Esophagus squamous epithelium (tissue), 5 donors: ENCODE data around the gene TBC1D22B. TPM values are rescaled to one million over a fixed set of nuclear protein-coding genes. Genes with fewer than 3 reads are reported as not detected.
A peak's percentile ranks its signal among the peaks of the same experiment; 100 is the strongest.

Experiments used
- DNase-seq: peaks from one replicate; lab custom pipeline; 2025; lab: John Stamatoyannopoulos, UW
- H3K27ac ChIP-seq, 4 donors: fragments of 200-600 bp; sonication (generic); one replicate each; pipeline ENCODE4 v1.5.1; 2016 to 2019; ENCODE audit warnings: mild to moderate bottlenecking in 1 of 4
- H3K27me3 ChIP-seq, 4 donors: fragments of 200-600 bp; sonication (generic); 1 replicate in 3 of 4; 2 replicates in 1 of 4; pipeline versions ENCODE4 v1.5.1 to v1.6.0; 2017 to 2021; ENCODE audit warnings: antibody characterized with exemption in 1 of 4
- H3K36me3 ChIP-seq, 3 donors: fragments of 200-600 bp; sonication (generic); one replicate each; pipeline ENCODE4 v1.5.1; 2016 to 2019
- H3K4me1 ChIP-seq, 3 donors: fragments of 200-600 bp; sonication (generic); one replicate each; pipeline ENCODE4 v1.5.1; 2017 to 2019
- H3K4me3 ChIP-seq, 4 donors: fragments of 200-600 bp; sonication (generic); 1 replicate in 3 of 4; 2 replicates in 1 of 4; pipeline ENCODE4 v1.5.1; 2016 to 2019; ENCODE audit warnings: mild to moderate bottlenecking in 2 of 4, moderate library complexity in 1 of 4
- H3K9me3 ChIP-seq, 3 donors: fragments of 200-600 bp; sonication (generic); one replicate each; pipeline ENCODE4 v1.5.1; 2016 to 2019
- CTCF ChIP-seq, 6 experiments: fragments of 450-650 bp in 4 of 6; fragments of 200-600 bp in 2 of 6; sonication (generic) in 2 of 6; IDR thresholded peaks; one replicate each; pipeline ENCODE4 v1.5.1; 2016 to 2019; ENCODE audit warnings: antibody characterized with exemption in 6 of 6, mild to moderate bottlenecking in 4 of 6, moderate library complexity in 4 of 6
- POLR2A ChIP-seq, 4 donors: fragments of 450-650 bp; IDR thresholded peaks; one replicate each; pipeline ENCODE4 v1.6.1; 2017; ENCODE audit warnings: antibody characterized with exemption in 4 of 4, mild to moderate bottlenecking in 4 of 4, moderate library complexity in 3 of 4
- WGBS, 2 donors: methylation state at CpG; one replicate each; pipeline ENCODE4 v1.1.5; 2018; 5-methylcytosine and 5-hydroxymethylcytosine counted together
- intact Hi-C: fragments of 100-400 bp; cut with DNase I; formaldehyde crosslinking; loops from one replicate; pipeline ENCODE4 v1.15.0; 2022
- total RNA-seq, 4 donors: library from RNA; depleted of rRNA; stranded (reverse); fragments of >200 nt; gene quantifications; one replicate each; pipeline ENCODE4 v1.1.0, GENCODE V29; 2016
- donor health status: DM: yes; HTN: yes; CAD: no.

Gene TBC1D22B
- total RNA-seq, 4 donors from 2014 or later = 8.7 to 13.2 (median 10.4) TPM

- Histone ChIP-seq H3K27ac (peak overlapping the region; percentile 92 to 97 (median 96)), H3K36me3 (no peaks in the 10 kb centered on the region), H3K27me3 (no peaks in the 10 kb centered on the region), H3K4me1 (peaks cover 15 to 63% (median 15%) of the 10 kb centered on the region in 3 donors), H3K4me3 (peak overlapping the region; percentile 73 to 98 (median 92)), H3K9me3 (no peaks in the 10 kb centered on the region)
- intact Hi-C loops = no loop called here
- no peak for DNase-seq
- WGBS, 2 donors = 10 to 17% methylated on average over 7 to 11 of the region's 11 CpGs
- TF ChIP-seq CTCF (IDR thresholded peaks at IDR 0.05) = no peak
- TF ChIP-seq POLR2A (IDR thresholded peaks at IDR 0.05) = no peak
Measured at GRCh38 chr6:37258405-37259105, 983 bp downstream of the TBC1D22B start.

GRCh38 chr6:37259191-37259590 lies 1.6 kb downstream of the TBC1D22B start:
- H3K9me3 ChIP-seq = no peaks in the 10 kb centered on the region
- DNase-seq = no peak
- intact Hi-C loops = no loop called here
- peaks cover 15 to 65% (median 15%) of the 10 kb centered on the region in 3 donors for H3K4me1 ChIP-seq
- H3K27me3 ChIP-seq = no peaks in the 10 kb centered on the region
- H3K36me3 ChIP-seq = no peaks in the 10 kb centered on the region
- no peak for TF ChIP-seq CTCF (IDR thresholded peaks at IDR 0.05)
- TF ChIP-seq POLR2A (IDR thresholded peaks at IDR 0.05) = no peak
- H3K27ac ChIP-seq = peak overlapping the region in 3 of 4 donors; percentile 96 to 97 (median 97)
- WGBS, 2 donors = 35 to 37% methylated on average over 2 of the region's 2 CpGs
- H3K4me3 ChIP-seq = peak overlapping the region in 3 of 4 donors; percentile 73 to 98 (median 95)

- Histone ChIP-seq H3K4me1 (peaks cover 15 to 73% (median 17%) of the 10 kb centered on the region in 3 donors), H3K9me3 (no peaks in the 10 kb centered on the region), H3K36me3 (no peaks in the 10 kb centered on the region), H3K27me3 (no peaks in the 10 kb centered on the region), H3K27ac (peak overlapping the region in 2 of 4 donors; percentile 96 to 97), H3K4me3 (no peak overlapping the region)
- DNase-seq = no peak
- TF ChIP-seq POLR2A (IDR thresholded peaks at IDR 0.05) (no peak), CTCF (IDR thresholded peaks at IDR 0.05) (no peak)
- intact Hi-C loops = no loop called here
- 39 to 51% methylated on average over 2 of the region's 2 CpGs for WGBS, 2 donors
Measured at GRCh38 chr6:37260040-37260439, 2.5 kb downstream of the TBC1D22B start.

GRCh38 chr6:37260444-37260843 lies 2.9 kb downstream of the TBC1D22B start:
- no peaks in the 10 kb centered on the region for H3K27me3 ChIP-seq
- H3K9me3 ChIP-seq = no peaks in the 10 kb centered on the region
- intact Hi-C loops = no loop called here
- 89 to 96% methylated on average over 1 of the region's 1 CpG for WGBS, 2 donors
- DNase-seq = no peak
- H3K36me3 ChIP-seq = no peaks in the 10 kb centered on the region
- peaks cover 15 to 77% (median 19%) of the 10 kb centered on the region in 3 donors for H3K4me1 ChIP-seq
- TF ChIP-seq POLR2A (IDR thresholded peaks at IDR 0.05) (no peak), CTCF (IDR thresholded peaks at IDR 0.05) (no peak)
- H3K4me3 ChIP-seq = no peak overlapping the region
- H3K27ac ChIP-seq = no peak overlapping the region

GRCh38 chr6:37261198-37261597 lies 3.6 kb downstream of the TBC1D22B start:
- WGBS, 2 donors = 78 to 87% methylated on average over 2 to 5 of the region's 5 CpGs
- intact Hi-C loops = no loop called here
- H3K4me1 ChIP-seq = peaks cover 15 to 78% (median 19%) of the 10 kb centered on the region in 3 donors
- H3K9me3 ChIP-seq = no peaks in the 10 kb centered on the region
- H3K4me3 ChIP-seq = no peak overlapping the region
- no peak overlapping the region for H3K27ac ChIP-seq
- DNase-seq = no peak
- H3K36me3 ChIP-seq = no peaks in the 10 kb centered on the region
- TF ChIP-seq CTCF (IDR thresholded peaks at IDR 0.05) (no peak), POLR2A (IDR thresholded peaks at IDR 0.05) (no peak)
- H3K27me3 ChIP-seq = no peaks in the 10 kb centered on the region
